Measurements from ENCODE around the gene SFXN4. TPM values are rescaled to one million over a fixed set of nuclear protein-coding genes. Genes with fewer than 3 reads are reported as not detected.

Gene SFXN4
- total and polyA plus RNA-seq, 4 donors = 12.4 to 34.1 (median 24.1) TPM

DNA sequence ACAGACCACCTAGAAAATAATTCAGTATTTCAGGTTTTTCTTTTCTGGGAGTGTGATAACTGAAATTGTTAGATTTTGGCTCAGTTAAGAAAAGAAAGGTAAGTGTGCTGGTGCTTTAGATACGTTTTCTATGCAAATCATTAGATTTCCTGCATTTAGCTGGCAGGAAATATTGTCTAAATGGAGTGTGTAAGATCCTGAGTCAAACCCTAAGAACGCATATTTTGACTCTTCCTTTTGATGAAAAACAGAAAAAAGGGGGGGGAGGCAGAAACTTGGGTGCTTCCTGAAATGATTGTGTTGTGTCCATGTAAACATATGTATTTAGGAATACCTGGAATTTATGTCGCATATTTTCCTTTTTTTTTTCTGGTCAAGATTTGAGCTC lies 43.0 kb upstream of the SFXN4 start:
- no peak for DNase-seq (ENCODE audit: low spot score)
- Histone ChIP-seq H3K9ac (ENCODE audit: low read depth in 1 of 2, low read length in 2 of 2) (peak overlapping the region; percentile 17 to 89), H3K36me3 (ENCODE audit: control insufficient read depth in 4 of 4, insufficient read depth in 3 of 4, low read depth in 1 of 4, low read length in 3 of 4) (peaks cover 0 to 2% (median 0%) of the 10 kb centered on the region in 4 donors), H3K27me3 (ENCODE audit: control insufficient read depth in 4 of 4, insufficient read depth in 4 of 4, low read length in 3 of 4) (no peaks in the 10 kb centered on the region), H3K4me3 (ENCODE audit: low read depth in 1 of 3, low read length in 3 of 3) (peak overlapping the region in 2 of 3 donors; percentile 52 to 89), H3K27ac (ENCODE audit: low read depth in 1 of 2, low read length in 2 of 2) (peak overlapping the region; percentile 80 to 92), H3K9me3 (ENCODE audit: control insufficient read depth in 4 of 4, low read length in 3 of 4) (no peaks in the 10 kb centered on the region), H3K4me1 (ENCODE audit: control insufficient read depth in 4 of 4, insufficient read depth in 4 of 4, low read length in 3 of 4) (peaks cover 0 to 30% (median 22%) of the 10 kb centered on the region in 4 donors)
- TF ChIP-seq, protein P1, sequence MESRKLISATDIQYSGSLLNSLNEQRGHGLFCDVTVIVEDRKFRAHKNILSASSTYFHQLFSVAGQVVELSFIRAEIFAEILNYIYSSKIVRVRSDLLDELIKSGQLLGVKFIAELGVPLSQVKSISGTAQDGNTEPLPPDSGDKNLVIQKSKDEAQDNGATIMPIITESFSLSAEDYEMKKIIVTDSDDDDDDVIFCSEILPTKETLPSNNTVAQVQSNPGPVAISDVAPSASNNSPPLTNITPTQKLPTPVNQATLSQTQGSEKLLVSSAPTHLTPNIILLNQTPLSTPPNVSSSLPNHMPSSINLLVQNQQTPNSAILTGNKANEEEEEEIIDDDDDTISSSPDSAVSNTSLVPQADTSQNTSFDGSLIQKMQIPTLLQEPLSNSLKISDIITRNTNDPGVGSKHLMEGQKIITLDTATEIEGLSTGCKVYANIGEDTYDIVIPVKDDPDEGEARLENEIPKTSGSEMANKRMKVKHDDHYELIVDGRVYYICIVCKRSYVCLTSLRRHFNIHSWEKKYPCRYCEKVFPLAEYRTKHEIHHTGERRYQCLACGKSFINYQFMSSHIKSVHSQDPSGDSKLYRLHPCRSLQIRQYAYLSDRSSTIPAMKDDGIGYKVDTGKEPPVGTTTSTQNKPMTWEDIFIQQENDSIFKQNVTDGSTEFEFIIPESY (IDR thresholded peaks at IDR 0.05) = no peak
- no peak for TF ChIP-seq TAF1 (conservative IDR thresholded peaks at IDR 0.05)
- TF ChIP-seq RXRA (IDR thresholded peaks at IDR 0.05) = no peak
- TF ChIP-seq, protein P2, sequence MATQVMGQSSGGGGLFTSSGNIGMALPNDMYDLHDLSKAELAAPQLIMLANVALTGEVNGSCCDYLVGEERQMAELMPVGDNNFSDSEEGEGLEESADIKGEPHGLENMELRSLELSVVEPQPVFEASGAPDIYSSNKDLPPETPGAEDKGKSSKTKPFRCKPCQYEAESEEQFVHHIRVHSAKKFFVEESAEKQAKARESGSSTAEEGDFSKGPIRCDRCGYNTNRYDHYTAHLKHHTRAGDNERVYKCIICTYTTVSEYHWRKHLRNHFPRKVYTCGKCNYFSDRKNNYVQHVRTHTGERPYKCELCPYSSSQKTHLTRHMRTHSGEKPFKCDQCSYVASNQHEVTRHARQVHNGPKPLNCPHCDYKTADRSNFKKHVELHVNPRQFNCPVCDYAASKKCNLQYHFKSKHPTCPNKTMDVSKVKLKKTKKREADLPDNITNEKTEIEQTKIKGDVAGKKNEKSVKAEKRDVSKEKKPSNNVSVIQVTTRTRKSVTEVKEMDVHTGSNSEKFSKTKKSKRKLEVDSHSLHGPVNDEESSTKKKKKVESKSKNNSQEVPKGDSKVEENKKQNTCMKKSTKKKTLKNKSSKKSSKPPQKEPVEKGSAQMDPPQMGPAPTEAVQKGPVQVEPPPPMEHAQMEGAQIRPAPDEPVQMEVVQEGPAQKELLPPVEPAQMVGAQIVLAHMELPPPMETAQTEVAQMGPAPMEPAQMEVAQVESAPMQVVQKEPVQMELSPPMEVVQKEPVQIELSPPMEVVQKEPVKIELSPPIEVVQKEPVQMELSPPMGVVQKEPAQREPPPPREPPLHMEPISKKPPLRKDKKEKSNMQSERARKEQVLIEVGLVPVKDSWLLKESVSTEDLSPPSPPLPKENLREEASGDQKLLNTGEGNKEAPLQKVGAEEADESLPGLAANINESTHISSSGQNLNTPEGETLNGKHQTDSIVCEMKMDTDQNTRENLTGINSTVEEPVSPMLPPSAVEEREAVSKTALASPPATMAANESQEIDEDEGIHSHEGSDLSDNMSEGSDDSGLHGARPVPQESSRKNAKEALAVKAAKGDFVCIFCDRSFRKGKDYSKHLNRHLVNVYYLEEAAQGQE (IDR thresholded peaks at IDR 0.05) = no peak
- WGBS = 32% methylated on average over 3 of the region's 3 CpGs

DNA sequence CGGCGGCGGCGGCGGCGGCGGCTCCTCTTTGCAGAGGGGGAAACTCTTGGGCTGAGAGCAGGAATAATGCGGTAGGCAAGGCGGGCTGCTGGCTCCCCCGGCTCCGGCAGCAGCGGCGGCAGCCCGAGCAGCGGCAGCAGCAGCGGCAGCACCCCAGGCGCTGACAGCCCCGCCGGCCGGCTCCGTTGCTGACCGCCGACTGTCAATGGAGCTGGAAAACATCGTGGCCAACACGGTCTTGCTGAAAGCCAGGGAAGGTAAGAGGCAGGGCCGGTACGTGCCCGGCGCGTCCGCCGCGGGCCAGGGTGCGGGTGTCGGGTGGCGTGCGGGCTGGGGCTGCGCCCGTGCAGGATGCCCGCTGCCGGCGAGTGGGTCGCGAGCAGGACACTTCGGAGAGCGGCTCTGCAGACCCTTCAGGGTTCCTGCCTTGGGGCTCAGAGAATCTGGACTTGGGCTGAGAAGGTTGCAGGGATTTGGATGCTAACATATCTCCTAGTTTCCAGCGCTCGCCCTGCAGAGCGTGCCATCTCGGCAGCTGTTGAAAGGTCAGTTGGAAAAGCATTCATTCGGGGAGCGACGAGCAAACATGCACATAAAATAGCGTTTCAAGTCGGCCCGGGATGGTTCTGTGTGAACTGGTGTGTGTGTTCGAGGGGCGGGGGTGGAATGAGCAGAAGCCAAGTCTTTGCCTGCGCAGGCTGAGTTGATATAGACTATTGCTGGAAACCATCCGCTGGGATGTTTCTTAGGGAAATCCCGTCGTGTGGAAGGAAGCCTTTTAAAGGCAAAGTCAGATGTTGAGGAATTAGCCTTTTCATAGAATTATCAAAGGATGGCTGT lies 42.4 kb upstream of the SFXN4 start:
- Histone ChIP-seq H3K36me3 (ENCODE audit: control insufficient read depth in 4 of 4, insufficient read depth in 3 of 4, low read depth in 1 of 4, low read length in 3 of 4) (peaks cover 0 to 2% (median 0%) of the 10 kb centered on the region in 4 donors), H3K4me3 (ENCODE audit: low read depth in 1 of 3, low read length in 3 of 3) (peak overlapping the region; percentile 45 to 89 (median 52)), H3K27ac (ENCODE audit: low read depth in 1 of 2, low read length in 2 of 2) (peak overlapping the region; percentile 80 to 92), H3K4me1 (ENCODE audit: control insufficient read depth in 4 of 4, insufficient read depth in 4 of 4, low read length in 3 of 4) (peaks cover 0 to 30% (median 22%) of the 10 kb centered on the region in 4 donors), H3K27me3 (ENCODE audit: control insufficient read depth in 4 of 4, insufficient read depth in 4 of 4, low read length in 3 of 4) (no peaks in the 10 kb centered on the region), H3K9ac (ENCODE audit: low read depth in 1 of 2, low read length in 2 of 2) (peak overlapping the region; percentile 17 to 89), H3K9me3 (ENCODE audit: control insufficient read depth in 4 of 4, low read length in 3 of 4) (no peaks in the 10 kb centered on the region)
- peak; percentile 52 for DNase-seq (ENCODE audit: low spot score)
- under 1% methylated on average over 62 of the region's 62 CpGs for WGBS
- TF ChIP-seq SP1 (IDR thresholded peaks at IDR 0.05) (no peak), RAD21 (IDR thresholded peaks at IDR 0.05) (peak in 1 of 2 donors; percentile 32), YY1 (IDR thresholded peaks at IDR 0.05) (no peak), NR2F2 (IDR thresholded peaks at IDR 0.05) (no peak)

DNA sequence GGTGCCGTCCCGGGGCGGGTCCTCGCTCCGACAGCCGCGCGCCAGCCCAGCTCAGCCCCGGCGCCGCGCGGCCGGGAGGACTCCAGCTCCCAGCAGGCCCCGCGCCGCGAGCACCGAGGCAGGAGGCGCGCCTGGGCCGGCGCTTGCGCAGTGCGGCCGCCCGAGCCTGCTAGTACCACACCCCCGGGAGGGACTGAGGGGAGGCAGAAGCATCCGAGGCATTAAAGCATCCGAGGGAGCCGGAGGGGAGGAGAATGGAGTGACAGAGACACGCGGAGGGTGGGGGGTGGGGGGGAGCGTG lies 41.8 kb upstream of the SFXN4 start, which contains the start of gene GRK5:
TSS of gene GRK5 (plus strand) at position 206 of the 301 bp plus-strand sequence. CDS start 347 bp downstream, outside the sequence.
- no peaks in the 10 kb centered on the region for H3K9me3 ChIP-seq (ENCODE audit: control insufficient read depth in 4 of 4, low read length in 3 of 4)
- peak; percentile 91 for DNase-seq (ENCODE audit: low spot score)
- H3K36me3 ChIP-seq (ENCODE audit: control insufficient read depth in 4 of 4, insufficient read depth in 3 of 4, low read depth in 1 of 4, low read length in 3 of 4) = no peaks in the 10 kb centered on the region
- peak within 1 kb of the TSS; percentile 92 to 95 for H3K27ac ChIP-seq (ENCODE audit: low read depth in 1 of 2, low read length in 2 of 2)
- H3K4me3 ChIP-seq (ENCODE audit: low read depth in 1 of 3, low read length in 3 of 3) = peak within 1 kb of the TSS; percentile 46 to 89 (median 54)
- TF ChIP-seq FOXA2 (IDR thresholded peaks at IDR 0.05) (no peak), RAD21 (IDR thresholded peaks at IDR 0.05) (peak in 1 of 2 donors; percentile 27), HNF4G (IDR thresholded peaks at IDR 0.05) (no peak)
- TF ChIP-seq, protein P3, sequence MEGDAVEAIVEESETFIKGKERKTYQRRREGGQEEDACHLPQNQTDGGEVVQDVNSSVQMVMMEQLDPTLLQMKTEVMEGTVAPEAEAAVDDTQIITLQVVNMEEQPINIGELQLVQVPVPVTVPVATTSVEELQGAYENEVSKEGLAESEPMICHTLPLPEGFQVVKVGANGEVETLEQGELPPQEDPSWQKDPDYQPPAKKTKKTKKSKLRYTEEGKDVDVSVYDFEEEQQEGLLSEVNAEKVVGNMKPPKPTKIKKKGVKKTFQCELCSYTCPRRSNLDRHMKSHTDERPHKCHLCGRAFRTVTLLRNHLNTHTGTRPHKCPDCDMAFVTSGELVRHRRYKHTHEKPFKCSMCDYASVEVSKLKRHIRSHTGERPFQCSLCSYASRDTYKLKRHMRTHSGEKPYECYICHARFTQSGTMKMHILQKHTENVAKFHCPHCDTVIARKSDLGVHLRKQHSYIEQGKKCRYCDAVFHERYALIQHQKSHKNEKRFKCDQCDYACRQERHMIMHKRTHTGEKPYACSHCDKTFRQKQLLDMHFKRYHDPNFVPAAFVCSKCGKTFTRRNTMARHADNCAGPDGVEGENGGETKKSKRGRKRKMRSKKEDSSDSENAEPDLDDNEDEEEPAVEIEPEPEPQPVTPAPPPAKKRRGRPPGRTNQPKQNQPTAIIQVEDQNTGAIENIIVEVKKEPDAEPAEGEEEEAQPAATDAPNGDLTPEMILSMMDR (IDR thresholded peaks at IDR 0.05; ENCODE audit: low read depth, low read length, missing input control) = no peak
- 1% methylated on average over 34 of the region's 34 CpGs for WGBS
- peak within 1 kb of the TSS; percentile 68 to 89 for H3K9ac ChIP-seq (ENCODE audit: low read depth in 1 of 2, low read length in 2 of 2)
- peaks cover 0 to 30% (median 22%) of the 10 kb centered on the region in 4 donors for H3K4me1 ChIP-seq (ENCODE audit: control insufficient read depth in 4 of 4, insufficient read depth in 4 of 4, low read length in 3 of 4)
- H3K27me3 ChIP-seq (ENCODE audit: control insufficient read depth in 4 of 4, insufficient read depth in 4 of 4, low read length in 3 of 4) = no peaks in the 10 kb centered on the region
